Ovary (tissue), 9 donors: ENCODE results near the gene RAB3IL1. TPM values are rescaled to one million over a fixed set of nuclear protein-coding genes. Genes with fewer than 3 reads are reported as not detected.

Source experiments
- DNase-seq, 5 donors: peaks; one replicate each; pipeline ENCODE4 v3.0.0-alpha.2; 2019 to 2020
- H3K27ac ChIP-seq, 2 donors: fragments of 200-600 bp; one replicate each; pipeline versions ENCODE4 v1.5.1 to v1.8.0; 2019 to 2022
- H3K27me3 ChIP-seq: fragments of 200-600 bp; one replicate; pipeline ENCODE4 v1.8.0; 2022
- H3K36me3 ChIP-seq: fragments of 200-600 bp; sonication (generic); one replicate; pipeline ENCODE4 v1.5.1; 2019
- H3K4me1 ChIP-seq: one replicate; pipeline ENCODE4 v1.8.1; 2013; ENCODE audit warnings: mild to moderate bottlenecking, moderate library complexity; ENCODE audit not compliant: insufficient read depth
- H3K4me3 ChIP-seq: fragments of 200-600 bp; sonication (generic); one replicate; pipeline ENCODE4 v1.5.1; 2017
- H3K9me3 ChIP-seq, 2 donors: fragments of 200-600 bp in 1 of 2; sonication (generic) in 1 of 2; one replicate each; pipeline versions ENCODE4 v1.5.1 to v1.8.1; 2013 to 2019; ENCODE audit warnings: mild to moderate bottlenecking in 1 of 2, moderate library complexity in 1 of 2
- EP300 ChIP-seq: sonication (generic); formaldehyde crosslinking; IDR thresholded peaks from one replicate; pipeline ENCODE4 v1.6.1; 2017; ENCODE audit warnings: antibody characterized with exemption
- POLR2A ChIP-seq: fragments of 450-650 bp; IDR thresholded peaks from one replicate; pipeline ENCODE4 v1.6.1; 2017; ENCODE audit warnings: antibody characterized with exemption, mild to moderate bottlenecking, moderate library complexity
- WGBS, 3 donors: extraction: QIAGEN DNeasy Blood & Tissue Kit in 1 of 3; methylation state at CpG; one replicate each; pipeline versions ENCODE4 v1.1.5 to v1.1.7; 2013 to 2017; 5-methylcytosine and 5-hydroxymethylcytosine counted together
- intact Hi-C, 4 donors: fragments of 100-400 bp; cut with DNase I; formaldehyde crosslinking; loops; one replicate each; pipeline versions ENCODE4 v1.11.0 to v1.15.1; 2022 to 2023
- polyA plus RNA-seq, 2 donors: library from polyadenylated mRNA; stranded (reverse); fragments of 200-250 nt in 1 of 2; fragments of 350-450 nt in 1 of 2; fragmentation: Illumina TruSeq in 1 of 2; extraction: RNeasy Lipid Tissue Mini Kit (QIAGEN cat#74804) in 1 of 2; gene quantifications; one replicate each; pipeline ENCODE4 v1.2.3, GENCODE V29; 2013 to 2014
- total RNA-seq, 7 donors: library from RNA; depleted of rRNA in 2 of 7; stranded (reverse); fragments of >200 nt in 2 of 7; fragmentation: NEBNext Ultra II Directional in 3 of 7; extraction: Animal tissue kit (Norgen Biotek cat#: 25700) in 3 of 7; gene quantifications; one replicate each; pipeline versions ENCODE4 v1.1.0 to v1.2.4, GENCODE V29; 2016 to 2023
- TF ChIP-seq, protein P1 (sequence below), 3 donors: fragments of 450-650 bp in 2 of 3; fragments of 200-600 bp in 1 of 3; IDR thresholded peaks; one replicate each; pipeline versions ENCODE4 v1.5.1 to v1.8.0; 2016 to 2022; ENCODE audit warnings: antibody characterized with exemption in 3 of 3, mild to moderate bottlenecking in 1 of 3
- donor health status: DM: no; HTN: no; CAD: no; lungs with moderate emphysema.
- donor health status: DM: no; HTN: no; CAD: no.
- donor health status: Bipolar disorder and iron deficiency.
- donor health status: DM: yes; HTN: yes; CAD: no.
- donor health status: DM: no; HTN: no; CAD: no.
- donor health status: DM: yes; HTN: yes; CAD: no.

RAB3IL1 gene
- total and polyA plus RNA-seq, 9 donors: 4.5 to 90.0 (median 52.9) TPM

- no peak for DNase-seq
- H3K9me3 ChIP-seq: no peaks in the 10 kb centered on the region
- H3K4me3 ChIP-seq: no peak overlapping the region
- H3K36me3 ChIP-seq: no peaks in the 10 kb centered on the region
- H3K27ac ChIP-seq: no peak overlapping the region
- intact Hi-C loops: loop anchor here in 3 of 4 donors (5.0 to 10.0 kb wide), 3 partner anchors 65 to 442 kb away; no protein-coding TSS in a partner anchor
- TF ChIP-seq EP300: no peak
- TF ChIP-seq, protein P1, sequence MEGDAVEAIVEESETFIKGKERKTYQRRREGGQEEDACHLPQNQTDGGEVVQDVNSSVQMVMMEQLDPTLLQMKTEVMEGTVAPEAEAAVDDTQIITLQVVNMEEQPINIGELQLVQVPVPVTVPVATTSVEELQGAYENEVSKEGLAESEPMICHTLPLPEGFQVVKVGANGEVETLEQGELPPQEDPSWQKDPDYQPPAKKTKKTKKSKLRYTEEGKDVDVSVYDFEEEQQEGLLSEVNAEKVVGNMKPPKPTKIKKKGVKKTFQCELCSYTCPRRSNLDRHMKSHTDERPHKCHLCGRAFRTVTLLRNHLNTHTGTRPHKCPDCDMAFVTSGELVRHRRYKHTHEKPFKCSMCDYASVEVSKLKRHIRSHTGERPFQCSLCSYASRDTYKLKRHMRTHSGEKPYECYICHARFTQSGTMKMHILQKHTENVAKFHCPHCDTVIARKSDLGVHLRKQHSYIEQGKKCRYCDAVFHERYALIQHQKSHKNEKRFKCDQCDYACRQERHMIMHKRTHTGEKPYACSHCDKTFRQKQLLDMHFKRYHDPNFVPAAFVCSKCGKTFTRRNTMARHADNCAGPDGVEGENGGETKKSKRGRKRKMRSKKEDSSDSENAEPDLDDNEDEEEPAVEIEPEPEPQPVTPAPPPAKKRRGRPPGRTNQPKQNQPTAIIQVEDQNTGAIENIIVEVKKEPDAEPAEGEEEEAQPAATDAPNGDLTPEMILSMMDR (IDR thresholded peaks at IDR 0.05): no peak
- TF ChIP-seq POLR2A: no peak
- H3K27me3 ChIP-seq: no peaks in the 10 kb centered on the region
- peaks cover 4% of the 10 kb centered on the region for H3K4me1 ChIP-seq
- WGBS, 3 donors: 55 to 62% (median 57%) methylated on average over 21 of the region's 21 CpGs
Measured at GRCh38 chr11:61869708-61870451, 47.5 kb downstream of the RAB3IL1 start.

GRCh38 chr11:61869429-61869707 is 48.0 kb downstream of the RAB3IL1 start:
- H3K4me3 ChIP-seq: no peak overlapping the region
- no peak overlapping the region for H3K27ac ChIP-seq
- no peak for TF ChIP-seq EP300
- no peak for TF ChIP-seq POLR2A
- TF ChIP-seq, protein P1 (IDR thresholded peaks at IDR 0.05): no peak
- 56 to 85% (median 73%) methylated on average over 4 of the region's 4 CpGs for WGBS, 3 donors
- no peaks in the 10 kb centered on the region for H3K27me3 ChIP-seq
- intact Hi-C loops: no loop called here
- H3K36me3 ChIP-seq: no peaks in the 10 kb centered on the region
- H3K9me3 ChIP-seq: no peaks in the 10 kb centered on the region
- H3K4me1 ChIP-seq: peaks cover 4% of the 10 kb centered on the region
- DNase-seq: no peak

- H3K36me3 ChIP-seq: no peaks in the 10 kb centered on the region
- no peak overlapping the region for H3K27ac ChIP-seq
- H3K9me3 ChIP-seq: no peaks in the 10 kb centered on the region
- peaks cover 4% of the 10 kb centered on the region for H3K4me1 ChIP-seq
- WGBS, 3 donors: 76 to 81% (median 81%) methylated on average over 14 of the region's 14 CpGs
- TF ChIP-seq, protein P1 (IDR thresholded peaks at IDR 0.05): no peak
- TF ChIP-seq EP300 (no peak), POLR2A (no peak)
- intact Hi-C loops: no loop called here
- H3K4me3 ChIP-seq: no peak overlapping the region
- H3K27me3 ChIP-seq: no peaks in the 10 kb centered on the region
- DNase-seq: no peak
Measured at GRCh38 chr11:61868571-61869428, 48.6 kb downstream of the RAB3IL1 start.

DNA sequence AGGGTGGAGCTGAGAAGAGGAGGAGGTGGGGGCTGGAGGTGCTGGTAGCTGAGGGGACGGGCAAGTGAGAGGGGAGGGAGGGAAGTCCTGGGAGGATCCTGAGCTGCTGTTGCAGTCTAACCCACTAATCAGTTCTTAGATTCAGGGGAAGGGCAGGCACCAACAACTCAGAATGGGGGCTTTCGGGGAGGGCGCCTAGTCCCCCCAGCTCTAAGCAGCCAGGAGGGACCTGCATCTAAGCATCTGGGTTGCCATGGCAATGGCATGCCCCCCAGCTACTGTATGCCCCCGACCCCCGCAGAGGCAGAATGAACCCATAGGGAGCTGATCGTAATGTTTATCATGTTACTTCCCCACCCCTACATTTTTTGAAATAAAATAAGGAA is 50.4 kb downstream of the RAB3IL1 start:
- Histone ChIP-seq H3K27ac (no peak overlapping the region), H3K4me3 (no peak overlapping the region), H3K4me1 (peaks cover 4% of the 10 kb centered on the region), H3K27me3 (no peaks in the 10 kb centered on the region), H3K9me3 (no peaks in the 10 kb centered on the region), H3K36me3 (no peaks in the 10 kb centered on the region)
- no peak for TF ChIP-seq POLR2A
- TF ChIP-seq, protein P1 (IDR thresholded peaks at IDR 0.05): no peak
- no peak for TF ChIP-seq EP300
- WGBS, 3 donors: 86 to 93% (median 90%) methylated on average over 6 of the region's 6 CpGs
- DNase-seq: no peak
- intact Hi-C loops: no loop called here
